Measurements from ENCODE around the gene MAP3K5.
"Not testable (repeated sequence)": the region's sequence is repeated elsewhere in the genome, so short reads cannot be mapped to it uniquely, and the experiment has no call there.

MAP3K5 gene

GRCh38 chr6:136696238-136696637, 96.0 kb downstream of the MAP3K5 start:
- Histone ChIP-seq H3K36me3 (ENCODE audit: insufficient read depth, low read length) (no peaks in the 10 kb centered on the region), H3K9ac (ENCODE audit: low read depth, low read length) (no peak overlapping the region), H3K4me1 (ENCODE audit: insufficient read depth, low read length) (no peaks in the 10 kb centered on the region), H3K9me3 (ENCODE audit: control insufficient read depth, insufficient read depth, low read length) (no peaks in the 10 kb centered on the region)

DNA sequence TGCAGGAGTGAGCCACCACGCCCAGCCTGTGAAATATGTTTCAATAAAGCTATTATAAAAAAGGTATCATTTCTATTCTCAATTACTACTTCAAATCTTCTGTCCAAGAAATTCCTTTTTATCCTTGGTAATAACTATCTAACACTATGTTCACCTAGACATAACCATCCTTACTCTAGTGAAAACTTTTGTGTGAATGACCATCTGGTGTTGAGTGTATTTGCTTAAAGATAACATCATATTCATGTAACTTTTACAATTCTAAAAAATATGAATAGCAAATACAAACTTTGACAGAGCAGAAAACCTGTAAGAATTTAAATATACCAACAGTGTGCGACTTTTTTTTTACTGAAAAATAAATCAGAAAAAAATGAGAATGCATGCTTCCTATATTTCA, 96.9 kb downstream of the MAP3K5 start:
- H3K9me3 ChIP-seq (ENCODE audit: control insufficient read depth, insufficient read depth, low read length): no peaks in the 10 kb centered on the region
- H3K36me3 ChIP-seq (ENCODE audit: insufficient read depth, low read length): no peaks in the 10 kb centered on the region
- H3K9ac ChIP-seq (ENCODE audit: low read depth, low read length): no peak overlapping the region
- H3K4me1 ChIP-seq (ENCODE audit: insufficient read depth, low read length): no peaks in the 10 kb centered on the region

GRCh38 chr6:136693090-136693489, 99.2 kb downstream of the MAP3K5 start:
- Histone ChIP-seq H3K9ac (ENCODE audit: low read depth, low read length) (no peak overlapping the region), H3K36me3 (ENCODE audit: insufficient read depth, low read length) (no peaks in the 10 kb centered on the region), H3K4me1 (ENCODE audit: insufficient read depth, low read length) (no peaks in the 10 kb centered on the region), H3K9me3 (ENCODE audit: control insufficient read depth, insufficient read depth, low read length) (no peaks in the 10 kb centered on the region)

GRCh38 chr6:136687894-136688293, 104.4 kb downstream of the MAP3K5 start:
- not testable (repeated sequence) for H3K4me1 ChIP-seq (ENCODE audit: insufficient read depth, low read length); H3K9me3 ChIP-seq (ENCODE audit: control insufficient read depth, insufficient read depth, low read length); H3K36me3 ChIP-seq (ENCODE audit: insufficient read depth, low read length); H3K9ac ChIP-seq (ENCODE audit: low read depth, low read length)

GRCh38 chr6:136685540-136686108, 106.7 kb downstream of the MAP3K5 start:
- H3K9me3 ChIP-seq (ENCODE audit: control insufficient read depth, insufficient read depth, low read length): no peaks in the 10 kb centered on the region
- H3K9ac ChIP-seq (ENCODE audit: low read depth, low read length): no peak overlapping the region
- no peaks in the 10 kb centered on the region for H3K36me3 ChIP-seq (ENCODE audit: insufficient read depth, low read length)
- no peaks in the 10 kb centered on the region for H3K4me1 ChIP-seq (ENCODE audit: insufficient read depth, low read length)

DNA sequence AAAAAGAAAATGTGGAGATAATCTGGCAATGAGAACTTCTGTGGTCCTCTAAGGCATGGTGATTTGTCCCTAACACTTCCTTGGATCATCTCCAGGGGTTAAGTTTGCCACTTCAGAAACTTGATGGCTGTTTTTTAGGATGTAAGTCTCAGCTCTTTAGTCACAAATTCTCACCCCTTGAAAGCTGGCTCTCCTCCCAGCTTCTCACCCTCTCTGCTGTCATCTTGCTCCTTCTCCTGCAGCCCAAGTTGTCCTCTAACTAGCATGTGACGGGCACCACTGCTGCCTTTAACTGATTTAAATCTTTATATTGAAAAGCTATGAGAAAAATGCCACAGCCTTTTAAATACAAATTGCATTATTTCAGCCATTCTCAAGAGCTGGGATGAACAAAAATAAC, 107.8 kb downstream of the MAP3K5 start:
- Histone ChIP-seq H3K9ac (ENCODE audit: low read depth, low read length) (no peak overlapping the region), H3K36me3 (ENCODE audit: insufficient read depth, low read length) (no peaks in the 10 kb centered on the region), H3K9me3 (ENCODE audit: control insufficient read depth, insufficient read depth, low read length) (no peaks in the 10 kb centered on the region), H3K4me1 (ENCODE audit: insufficient read depth, low read length) (no peaks in the 10 kb centered on the region)

DNA sequence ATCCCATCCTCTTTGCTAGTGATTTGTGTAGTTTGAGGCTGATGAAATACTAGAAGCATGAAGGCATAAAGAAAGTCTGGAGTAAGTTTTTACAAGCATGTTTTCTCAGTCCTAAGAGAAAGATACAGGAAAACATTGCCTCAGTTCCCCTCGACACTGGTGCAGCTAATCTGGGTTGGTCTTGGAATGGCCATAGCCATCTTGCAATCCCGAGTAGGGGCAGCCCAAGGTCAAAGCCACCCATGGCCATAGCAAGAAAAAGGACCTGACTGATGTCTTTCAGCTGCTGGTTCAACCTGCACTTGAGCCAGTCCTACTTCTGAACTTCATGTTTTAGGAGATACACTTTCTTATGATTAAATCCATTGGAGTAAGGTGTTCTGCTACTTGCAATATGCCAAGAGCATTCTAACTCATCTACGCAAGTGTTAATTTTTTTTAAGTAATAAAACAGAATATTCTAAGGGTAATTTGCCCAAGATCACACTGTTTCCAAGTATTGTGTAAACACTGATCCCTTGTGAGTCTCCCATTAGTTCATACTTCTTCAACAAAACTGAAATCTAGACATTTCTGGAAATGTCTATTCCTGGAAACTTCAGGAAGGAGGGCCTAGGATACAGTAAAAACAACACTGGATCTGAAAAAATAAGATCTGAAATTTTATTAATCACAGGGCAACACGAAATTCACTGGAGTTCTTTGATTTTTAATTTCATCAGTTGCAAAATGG, 108.9 kb downstream of the MAP3K5 start:
- no peaks in the 10 kb centered on the region for H3K9me3 ChIP-seq (ENCODE audit: control insufficient read depth, insufficient read depth, low read length)
- no peaks in the 10 kb centered on the region for H3K4me1 ChIP-seq (ENCODE audit: insufficient read depth, low read length)
- no peaks in the 10 kb centered on the region for H3K36me3 ChIP-seq (ENCODE audit: insufficient read depth, low read length)
- no peak overlapping the region for H3K9ac ChIP-seq (ENCODE audit: low read depth, low read length)

GRCh38 chr6:136682292-136682691, 110.0 kb downstream of the MAP3K5 start:
- Histone ChIP-seq H3K9me3 (ENCODE audit: control insufficient read depth, insufficient read depth, low read length) (no peaks in the 10 kb centered on the region), H3K36me3 (ENCODE audit: insufficient read depth, low read length) (no peaks in the 10 kb centered on the region), H3K4me1 (ENCODE audit: insufficient read depth, low read length) (no peaks in the 10 kb centered on the region), H3K9ac (ENCODE audit: low read depth, low read length) (no peak overlapping the region)

GRCh38 chr6:136677822-136678221, 114.5 kb downstream of the MAP3K5 start:
- Histone ChIP-seq H3K9me3 (ENCODE audit: control insufficient read depth, insufficient read depth, low read length) (no peaks in the 10 kb centered on the region), H3K36me3 (ENCODE audit: insufficient read depth, low read length) (no peaks in the 10 kb centered on the region), H3K4me1 (ENCODE audit: insufficient read depth, low read length) (no peaks in the 10 kb centered on the region), H3K9ac (ENCODE audit: low read depth, low read length) (no peak overlapping the region)

GRCh38 chr6:136677344-136677743, 114.9 kb downstream of the MAP3K5 start:
- Histone ChIP-seq H3K36me3 (ENCODE audit: insufficient read depth, low read length) (no peaks in the 10 kb centered on the region), H3K9ac (ENCODE audit: low read depth, low read length) (no peak overlapping the region), H3K4me1 (ENCODE audit: insufficient read depth, low read length) (no peaks in the 10 kb centered on the region), H3K9me3 (ENCODE audit: control insufficient read depth, insufficient read depth, low read length) (no peaks in the 10 kb centered on the region)

DNA sequence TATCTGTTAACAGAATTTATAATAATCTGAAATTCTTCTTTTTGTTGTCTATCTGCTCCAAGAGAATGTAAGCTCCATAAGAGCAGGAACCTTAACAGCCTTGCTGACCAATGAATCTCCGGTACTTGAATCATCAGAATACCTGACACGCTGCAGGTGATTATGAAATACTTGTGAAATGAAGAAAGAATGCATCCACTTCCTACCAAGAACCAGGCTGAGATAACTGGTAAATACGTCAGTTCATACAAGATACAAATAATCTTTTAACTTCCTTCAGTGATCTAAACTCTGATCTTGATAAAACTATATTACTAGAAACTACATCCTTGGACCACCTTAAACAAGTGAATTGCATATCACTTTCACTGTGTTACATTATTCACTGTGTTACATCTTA, 116.2 kb downstream of the MAP3K5 start:
- H3K9me3 ChIP-seq (ENCODE audit: control insufficient read depth, insufficient read depth, low read length): no peaks in the 10 kb centered on the region
- H3K9ac ChIP-seq (ENCODE audit: low read depth, low read length): no peak overlapping the region
- no peaks in the 10 kb centered on the region for H3K36me3 ChIP-seq (ENCODE audit: insufficient read depth, low read length)
- H3K4me1 ChIP-seq (ENCODE audit: insufficient read depth, low read length): no peaks in the 10 kb centered on the region

DNA sequence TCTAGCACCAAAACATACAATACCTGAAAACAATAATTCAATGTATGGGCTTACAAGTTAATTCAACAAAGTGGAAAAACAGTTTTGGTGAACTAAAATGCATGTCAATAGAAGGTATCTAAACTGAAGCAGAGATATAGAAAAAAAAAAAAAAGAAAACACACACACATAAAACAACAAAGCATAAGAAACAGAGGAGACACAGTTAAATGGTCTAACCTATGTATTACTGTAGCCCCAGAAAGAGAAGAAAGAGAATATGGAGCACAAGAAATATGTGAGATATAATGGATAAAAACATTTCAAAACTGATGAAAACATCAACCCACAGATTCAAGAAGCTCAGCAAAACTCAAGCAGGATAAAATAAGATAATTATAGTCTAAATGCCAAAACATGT, 118.7 kb downstream of the MAP3K5 start:
- no peaks in the 10 kb centered on the region for H3K9me3 ChIP-seq (ENCODE audit: control insufficient read depth, insufficient read depth, low read length)
- H3K36me3 ChIP-seq (ENCODE audit: insufficient read depth, low read length): no peaks in the 10 kb centered on the region
- no peak overlapping the region for H3K9ac ChIP-seq (ENCODE audit: low read depth, low read length)
- H3K4me1 ChIP-seq (ENCODE audit: insufficient read depth, low read length): no peaks in the 10 kb centered on the region

- no peak overlapping the region for H3K9ac ChIP-seq (ENCODE audit: low read depth, low read length)
- H3K36me3 ChIP-seq (ENCODE audit: insufficient read depth, low read length): no peaks in the 10 kb centered on the region
- no peaks in the 10 kb centered on the region for H3K4me1 ChIP-seq (ENCODE audit: insufficient read depth, low read length)
- H3K9me3 ChIP-seq (ENCODE audit: control insufficient read depth, insufficient read depth, low read length): no peaks in the 10 kb centered on the region
Measured at GRCh38 chr6:136672144-136672543, 120.1 kb downstream of the MAP3K5 start.

- Histone ChIP-seq H3K9me3 (ENCODE audit: control insufficient read depth, insufficient read depth, low read length) (no peaks in the 10 kb centered on the region), H3K36me3 (ENCODE audit: insufficient read depth, low read length) (no peaks in the 10 kb centered on the region), H3K9ac (ENCODE audit: low read depth, low read length) (no peak overlapping the region), H3K4me1 (ENCODE audit: insufficient read depth, low read length) (no peaks in the 10 kb centered on the region)
Measured at GRCh38 chr6:136669299-136669699, 123.0 kb downstream of the MAP3K5 start.

DNA sequence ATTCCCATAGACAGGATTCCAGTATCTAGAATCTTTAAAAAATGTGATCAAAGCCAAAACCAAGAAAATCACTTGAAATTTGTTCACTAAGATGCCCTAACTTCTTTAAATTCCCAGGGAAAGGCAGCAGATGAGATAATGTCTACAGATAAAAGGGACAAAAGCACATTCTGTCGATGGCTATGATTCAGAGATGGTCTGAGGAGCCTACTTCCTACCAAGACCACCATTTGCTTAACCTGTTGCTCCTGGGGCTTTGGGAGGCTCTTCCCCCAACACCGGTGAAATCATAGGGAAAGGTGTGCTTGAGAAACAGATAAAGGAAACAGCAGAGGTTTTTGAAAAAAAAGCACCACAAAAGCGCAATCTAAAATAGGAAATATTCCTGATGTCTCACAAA, 123.7 kb downstream of the MAP3K5 start:
- H3K9me3 ChIP-seq (ENCODE audit: control insufficient read depth, insufficient read depth, low read length): no peaks in the 10 kb centered on the region
- H3K9ac ChIP-seq (ENCODE audit: low read depth, low read length): no peak overlapping the region
- H3K4me1 ChIP-seq (ENCODE audit: insufficient read depth, low read length): no peaks in the 10 kb centered on the region
- no peaks in the 10 kb centered on the region for H3K36me3 ChIP-seq (ENCODE audit: insufficient read depth, low read length)
